HEK293T (cell line): ENCODE results near the gene STX3.

Experiments used
- FOXK2 ChIP-seq: fragments of 450-650 bp; IDR thresholded peaks from 2 replicates; pipeline ENCODE4 v1.6.1; 2016; ENCODE audit warnings: mild to moderate bottlenecking
- HDGF ChIP-seq: fragments of 450-650 bp; IDR thresholded peaks from 2 replicates; pipeline ENCODE4 v1.6.1; 2017; ENCODE audit warnings: antibody characterized with exemption, borderline replicate concordance

DNA sequence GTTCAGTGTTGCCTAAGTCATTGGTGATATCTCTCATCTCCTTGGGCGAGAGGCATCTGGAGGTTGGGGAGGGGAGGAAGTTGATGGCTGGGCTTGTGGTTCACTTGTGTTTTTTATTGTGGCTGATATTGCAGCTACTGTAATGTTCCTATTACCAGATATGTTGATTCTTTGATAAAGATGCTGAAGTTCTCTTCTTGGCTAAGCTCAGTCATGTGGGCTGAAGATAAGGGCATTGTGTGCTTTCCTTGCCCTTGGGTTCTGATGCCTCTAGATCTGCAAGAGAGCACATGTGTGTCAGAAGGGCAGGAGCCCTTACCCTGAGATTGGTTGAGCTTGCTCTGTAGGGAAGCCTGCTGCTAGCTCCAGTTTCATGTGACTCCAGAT is 12.0 kb downstream of the STX3 start:
- TF ChIP-seq HDGF (no peak), FOXK2 (no peak)
